ENCODE results near the gene EPS8L1. TPM values are rescaled to one million over a fixed set of nuclear protein-coding genes. Genes with fewer than 3 reads are reported as not detected.

EPS8L1 gene
- total RNA-seq, 1 donor from 2014 or later, result not detected

DNA sequence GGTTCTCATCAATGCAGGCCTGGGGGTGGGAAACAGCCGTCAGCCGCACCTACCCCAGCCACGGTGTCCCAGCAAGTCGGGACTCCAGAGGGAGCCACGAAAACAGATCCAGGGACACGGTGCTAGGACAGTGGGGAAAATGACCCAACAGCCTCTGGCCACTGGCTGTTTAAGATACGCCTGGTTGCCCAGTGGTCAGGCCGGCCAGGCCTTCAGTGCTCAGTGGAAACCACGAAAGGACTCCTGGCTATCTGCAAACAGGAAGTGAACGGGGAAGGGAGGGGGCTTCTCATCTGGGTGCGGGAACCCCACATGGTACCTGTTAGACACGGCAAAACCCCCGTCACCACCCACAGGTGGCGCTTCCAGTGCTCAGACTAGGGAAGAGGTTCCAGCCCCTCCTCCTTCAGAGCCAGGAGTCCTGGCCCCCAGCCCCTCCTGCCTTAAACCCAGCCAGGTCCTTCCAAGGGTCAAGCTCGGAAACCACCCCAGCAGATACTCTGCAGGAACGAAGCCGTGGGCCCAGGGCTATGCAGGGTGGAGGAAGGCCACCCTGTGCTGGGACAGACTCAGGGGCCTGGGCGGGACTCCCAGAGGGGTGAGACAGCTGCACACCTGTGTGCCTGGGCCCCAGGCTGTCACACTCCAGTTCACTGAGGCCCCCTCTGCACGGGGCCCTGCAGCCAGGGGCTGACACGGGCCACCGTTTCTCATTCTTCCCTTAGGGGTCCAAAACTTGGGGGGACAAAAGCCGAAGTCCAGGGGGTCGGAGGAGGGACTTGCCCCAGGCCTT, 37.3 kb downstream of the EPS8L1 start:
- intact Hi-C loops (cut with DNase I), result loop anchor here (1.0 to 10.0 kb wide), 6 partner anchors 24 to 1248 kb away; partner anchors contain the start of genes CDC42EP5, KMT5C, MYADM and U2AF2
- Histone ChIP-seq H3K4me1 (peaks cover 13 to 30% of the 10 kb centered on the region in 2 donors), H3K9me3 (no peaks in the 10 kb centered on the region), H3K27ac (peak overlapping the region; percentile 79 to 87), H3K36me3 (peaks cover 8 to 21% of the 10 kb centered on the region in 2 donors), H3K4me3 (peak overlapping the region in 1 of 2 donors; percentile 39), H3K27me3 (no peaks in the 10 kb centered on the region)
- TF ChIP-seq CTCF (IDR thresholded peaks at IDR 0.05), result no peak
- DNase-seq (ENCODE audit: low spot score in 2 of 2), result no peak

DNA sequence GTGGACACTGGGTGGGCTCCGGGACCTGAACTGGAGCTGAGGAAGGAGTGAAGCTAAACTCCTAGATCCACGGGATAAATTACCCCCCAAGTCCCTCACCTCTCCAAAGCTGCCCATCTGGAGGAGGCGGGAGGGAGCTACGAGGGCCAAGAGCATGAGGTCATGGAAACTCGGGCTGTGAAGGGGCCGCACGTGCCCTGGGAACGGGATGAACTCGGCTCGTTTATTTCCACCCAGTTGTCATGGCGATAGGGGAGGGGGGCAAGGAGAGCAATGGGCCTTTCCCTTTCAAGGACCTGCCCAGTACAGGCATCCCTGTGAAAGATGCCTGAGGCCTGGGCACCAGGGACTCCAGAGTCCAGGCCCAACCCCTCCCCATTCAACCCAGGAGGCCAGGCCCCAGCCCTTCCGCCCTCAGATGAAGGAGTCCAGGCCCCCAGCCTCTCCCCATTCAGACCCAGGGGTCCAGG, 37.9 kb downstream of the EPS8L1 start:
- intact Hi-C loops (cut with DNase I), result loop anchor here (1.0 to 10.0 kb wide), 6 partner anchors 25 to 1249 kb away; partner anchors contain the start of genes CDC42EP5, KMT5C, MYADM and U2AF2
- Histone ChIP-seq H3K36me3 (peaks cover 8 to 21% of the 10 kb centered on the region in 2 donors), H3K27ac (peak overlapping the region; percentile 79 to 87), H3K9me3 (no peaks in the 10 kb centered on the region), H3K4me3 (peak overlapping the region in 1 of 2 donors; percentile 39), H3K27me3 (no peaks in the 10 kb centered on the region), H3K4me1 (peaks cover 13 to 35% of the 10 kb centered on the region in 2 donors)
- DNase-seq (ENCODE audit: low spot score in 2 of 2), result peak; percentile 90 to 96
- no peak for TF ChIP-seq CTCF (IDR thresholded peaks at IDR 0.05)

DNA sequence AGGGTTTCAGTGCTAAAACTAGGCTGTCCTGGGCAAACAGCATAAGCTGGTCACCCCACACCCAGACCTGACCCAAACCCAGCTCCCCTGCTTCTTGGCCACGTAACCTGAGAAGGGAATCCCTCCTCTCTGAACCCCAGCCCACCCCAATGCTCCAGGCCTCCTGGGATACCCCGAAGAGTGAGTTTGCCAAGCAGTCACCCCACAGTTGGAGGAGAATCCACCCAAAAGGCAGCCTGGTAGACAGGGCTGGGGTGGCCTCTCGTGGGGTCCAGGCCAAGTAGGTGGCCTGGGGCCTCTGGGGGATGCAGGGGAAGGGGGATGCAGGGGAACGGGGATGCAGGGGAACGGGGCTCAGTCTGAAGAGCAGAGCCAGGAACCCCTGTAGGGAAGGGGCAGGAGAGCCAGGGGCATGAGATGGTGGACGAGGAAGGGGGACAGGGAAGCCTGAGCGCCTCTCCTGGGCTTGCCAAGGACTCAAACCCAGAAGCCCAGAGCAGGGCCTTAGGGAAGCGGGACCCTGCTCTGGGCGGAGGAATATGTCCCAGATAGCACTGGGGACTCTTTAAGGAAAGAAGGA, 39.0 kb downstream of the EPS8L1 start:
- no peak for DNase-seq (ENCODE audit: low spot score in 2 of 2)
- intact Hi-C loops (cut with DNase I), result loop anchor here (5.0 to 10.0 kb wide), 7 partner anchors 168 to 1250 kb away; partner anchors contain the start of genes BRSK1, CDC42EP5, HSPBP1 and MYADM
- H3K4me3 ChIP-seq, result peak overlapping the region in 1 of 2 donors; percentile 81
- H3K4me1 ChIP-seq, result peaks cover 13 to 38% of the 10 kb centered on the region in 2 donors
- H3K36me3 ChIP-seq, result peaks cover 3 to 14% of the 10 kb centered on the region in 2 donors
- peak overlapping the region; percentile 79 to 87 for H3K27ac ChIP-seq
- TF ChIP-seq CTCF (IDR thresholded peaks at IDR 0.05), result no peak
- H3K9me3 ChIP-seq, result no peaks in the 10 kb centered on the region
- H3K27me3 ChIP-seq, result no peaks in the 10 kb centered on the region

DNA sequence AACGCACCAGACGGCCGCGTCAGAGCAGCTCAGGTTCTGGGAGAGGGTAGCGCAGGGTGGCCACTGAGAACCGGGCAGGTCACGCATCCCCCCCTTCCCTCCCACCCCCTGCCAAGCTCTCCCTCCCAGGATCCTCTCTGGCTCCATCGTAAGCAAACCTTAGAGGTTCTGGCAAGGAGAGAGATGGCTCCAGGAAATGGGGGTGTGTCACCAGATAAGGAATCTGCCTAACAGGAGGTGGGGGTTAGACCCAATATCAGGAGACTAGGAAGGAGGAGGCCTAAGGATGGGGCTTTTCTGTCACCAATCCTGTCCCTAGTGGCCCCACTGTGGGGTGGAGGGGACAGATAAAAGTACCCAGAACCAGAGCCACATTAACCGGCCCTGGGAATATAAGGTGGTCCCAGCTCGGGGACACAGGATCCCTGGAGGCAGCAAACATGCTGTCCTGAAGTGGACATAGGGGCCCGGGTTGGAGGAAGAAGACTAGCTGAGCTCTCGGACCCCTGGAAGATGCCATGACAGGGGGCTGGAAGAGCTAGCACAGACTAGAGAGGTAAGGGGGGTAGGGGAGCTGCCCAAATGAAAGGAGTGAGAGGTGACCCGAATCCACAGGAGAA, 39.9 kb downstream of the EPS8L1 start:
- no peak for DNase-seq (ENCODE audit: low spot score in 2 of 2)
- Histone ChIP-seq H3K27ac (peak overlapping the region; percentile 79 to 87), H3K27me3 (no peaks in the 10 kb centered on the region), H3K9me3 (no peaks in the 10 kb centered on the region), H3K36me3 (peaks cover under 1 to 9% of the 10 kb centered on the region in 2 donors), H3K4me1 (peaks cover 13 to 38% of the 10 kb centered on the region in 2 donors), H3K4me3 (peak overlapping the region; percentile 76 to 81)
- intact Hi-C loops (cut with DNase I), result loop anchor here (2.0 to 10.0 kb wide), 10 partner anchors 53 to 1251 kb away; partner anchors contain the start of genes BRSK1, CDC42EP5, FIZ1 and HSPBP1
- no peak for TF ChIP-seq CTCF (IDR thresholded peaks at IDR 0.05)

- no peaks in the 10 kb centered on the region for H3K27me3 ChIP-seq
- no peak for TF ChIP-seq CTCF (IDR thresholded peaks at IDR 0.05)
- intact Hi-C loops (cut with DNase I), result loop anchor here (2.0 to 10.0 kb wide), 10 partner anchors 54 to 1252 kb away; partner anchors contain the start of genes BRSK1, CDC42EP5, FIZ1 and HSPBP1
These were observed 40.7 kb downstream of the EPS8L1 start for GRCh38 chr19:55116232-55116858.

More at GRCh38 chr19:55116232-55116858, 40.7 kb downstream of the EPS8L1 start:
- Histone ChIP-seq H3K27ac (peak overlapping the region; percentile 79 to 87), H3K9me3 (no peaks in the 10 kb centered on the region), H3K36me3 (peaks cover 0 to 8% of the 10 kb centered on the region in 2 donors), H3K4me3 (peak overlapping the region; percentile 76 to 81), H3K4me1 (peaks cover 13 to 38% of the 10 kb centered on the region in 2 donors)
- DNase-seq (ENCODE audit: low spot score in 2 of 2), result peak in 1 of 2 donors; percentile 84
